ENCODE data around the gene OCEL1.

Gene OCEL1

DNA sequence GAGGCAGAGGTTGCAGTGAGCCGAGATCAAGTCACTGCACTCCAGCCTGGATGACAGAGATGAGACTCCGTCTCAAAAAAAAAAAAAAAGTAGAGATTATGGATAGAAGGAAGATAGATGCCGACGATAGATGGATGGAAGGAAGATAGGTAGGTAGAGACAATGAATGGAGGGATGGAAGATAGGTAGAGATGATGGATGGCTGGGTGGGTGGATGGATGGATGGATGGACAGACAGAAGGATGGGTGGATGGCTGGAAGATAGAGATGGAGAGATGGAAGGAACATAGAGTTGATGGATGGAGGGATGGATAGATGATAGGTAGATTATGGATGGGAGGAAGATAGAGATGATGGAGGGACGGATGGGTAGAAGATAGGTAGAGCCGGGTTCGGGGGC, 29.4 kb upstream of the OCEL1 start:
- no peaks in the 10 kb centered on the region for H3K4me1 ChIP-seq (ENCODE audit: control insufficient read depth, insufficient read depth, low read length)
- no peak overlapping the region for H3K4me3 ChIP-seq (ENCODE audit: low read depth, low read length)
- H3K9me3 ChIP-seq (ENCODE audit: control insufficient read depth, insufficient read depth, low read length): no peaks in the 10 kb centered on the region
- H3K27me3 ChIP-seq (ENCODE audit: control insufficient read depth, insufficient read depth, low read length): no peaks in the 10 kb centered on the region
- H3K36me3 ChIP-seq (ENCODE audit: control insufficient read depth, insufficient read depth, low read length): peaks cover 38% of the 10 kb centered on the region
- no peak overlapping the region for H3K9ac ChIP-seq (ENCODE audit: low read depth, low read length)

DNA sequence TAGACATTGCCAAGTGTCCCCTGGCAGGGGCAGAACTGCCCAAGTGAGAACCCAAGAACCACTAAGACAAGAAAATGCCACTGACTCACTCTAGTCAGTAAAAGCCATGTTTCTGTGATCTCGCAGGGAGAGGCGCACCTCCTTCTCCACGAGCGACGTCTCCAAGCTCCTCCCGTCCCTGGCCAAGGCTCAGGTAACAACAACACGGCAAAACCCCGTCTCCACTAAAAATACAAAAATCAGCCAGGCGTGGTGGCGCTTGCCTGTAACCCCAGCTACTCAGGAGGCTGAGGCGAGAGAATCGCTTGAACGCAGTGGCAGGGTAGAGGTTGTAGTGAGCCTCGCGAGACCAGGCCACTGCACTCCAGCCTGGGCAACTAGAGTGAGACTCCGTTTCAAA, 28.4 kb upstream of the OCEL1 start:
- H3K4me1 ChIP-seq (ENCODE audit: control insufficient read depth, insufficient read depth, low read length): no peaks in the 10 kb centered on the region
- no peaks in the 10 kb centered on the region for H3K27me3 ChIP-seq (ENCODE audit: control insufficient read depth, insufficient read depth, low read length)
- H3K4me3 ChIP-seq (ENCODE audit: low read depth, low read length): no peak overlapping the region
- H3K9me3 ChIP-seq (ENCODE audit: control insufficient read depth, insufficient read depth, low read length): no peaks in the 10 kb centered on the region
- H3K9ac ChIP-seq (ENCODE audit: low read depth, low read length): no peak overlapping the region
- H3K36me3 ChIP-seq (ENCODE audit: control insufficient read depth, insufficient read depth, low read length): peaks cover 45% of the 10 kb centered on the region

DNA sequence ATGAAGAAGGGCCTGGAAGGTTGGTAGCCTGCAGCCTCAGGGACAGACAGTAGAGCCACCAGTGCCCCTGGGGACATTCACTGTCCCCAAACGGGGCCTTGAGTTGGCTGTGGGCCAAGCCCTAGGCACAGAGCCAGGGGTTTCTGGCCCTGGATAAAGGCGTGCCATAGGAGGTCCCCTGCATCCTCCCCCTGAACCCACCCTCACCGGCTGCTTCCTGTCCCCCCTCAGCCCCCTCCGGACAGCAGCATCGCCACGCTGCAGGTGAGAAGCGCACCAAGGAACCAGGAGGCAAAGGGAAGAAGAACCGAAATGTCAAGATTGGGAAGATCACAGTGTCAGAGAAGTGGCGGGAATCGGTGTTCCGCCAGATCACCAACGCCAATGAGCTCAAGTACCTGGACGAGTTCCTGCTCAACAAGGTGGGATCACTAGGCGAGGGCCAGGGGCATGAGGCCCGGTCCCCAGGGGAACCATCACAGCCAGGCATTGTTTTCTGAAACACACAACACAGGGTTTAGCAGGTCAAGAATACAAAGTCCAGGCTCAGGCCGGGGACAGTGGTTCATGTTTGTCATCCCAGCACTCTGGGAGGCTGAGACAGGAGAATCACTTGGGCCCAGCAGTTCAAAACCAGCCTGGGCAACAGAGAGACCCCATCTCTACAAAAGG, 25.5 kb upstream of the OCEL1 start:
- no peaks in the 10 kb centered on the region for H3K27me3 ChIP-seq (ENCODE audit: control insufficient read depth, insufficient read depth, low read length)
- H3K9ac ChIP-seq (ENCODE audit: low read depth, low read length): no peak overlapping the region
- H3K36me3 ChIP-seq (ENCODE audit: control insufficient read depth, insufficient read depth, low read length): peaks cover 30% of the 10 kb centered on the region
- H3K9me3 ChIP-seq (ENCODE audit: control insufficient read depth, insufficient read depth, low read length): no peaks in the 10 kb centered on the region
- H3K4me3 ChIP-seq (ENCODE audit: low read depth, low read length): no peak overlapping the region
- no peaks in the 10 kb centered on the region for H3K4me1 ChIP-seq (ENCODE audit: control insufficient read depth, insufficient read depth, low read length)

GRCh38 chr19:17202249-17202648, 23.8 kb upstream of the OCEL1 start:
- Histone ChIP-seq H3K9ac (ENCODE audit: low read depth, low read length) (no peak overlapping the region), H3K27me3 (ENCODE audit: control insufficient read depth, insufficient read depth, low read length) (no peaks in the 10 kb centered on the region), H3K9me3 (ENCODE audit: control insufficient read depth, insufficient read depth, low read length) (no peaks in the 10 kb centered on the region), H3K4me3 (ENCODE audit: low read depth, low read length) (no peak overlapping the region), H3K4me1 (ENCODE audit: control insufficient read depth, insufficient read depth, low read length) (no peaks in the 10 kb centered on the region), H3K36me3 (ENCODE audit: control insufficient read depth, insufficient read depth, low read length) (peaks cover 40% of the 10 kb centered on the region)

- no peaks in the 10 kb centered on the region for H3K9me3 ChIP-seq (ENCODE audit: control insufficient read depth, insufficient read depth, low read length)
- peaks cover 38% of the 10 kb centered on the region for H3K36me3 ChIP-seq (ENCODE audit: control insufficient read depth, insufficient read depth, low read length)
- H3K9ac ChIP-seq (ENCODE audit: low read depth, low read length): no peak overlapping the region
These were observed 23.3 kb upstream of the OCEL1 start for GRCh38 chr19:17202713-17203112.

GRCh38 chr19:17205237-17206140, 20.5 kb upstream of the OCEL1 start:
- Histone ChIP-seq H3K4me1 (ENCODE audit: control insufficient read depth, insufficient read depth, low read length) (no peaks in the 10 kb centered on the region), H3K27me3 (ENCODE audit: control insufficient read depth, insufficient read depth, low read length) (no peaks in the 10 kb centered on the region), H3K4me3 (ENCODE audit: low read depth, low read length) (no peak overlapping the region), H3K9me3 (ENCODE audit: control insufficient read depth, insufficient read depth, low read length) (no peaks in the 10 kb centered on the region), H3K36me3 (ENCODE audit: control insufficient read depth, insufficient read depth, low read length) (peaks cover 38% of the 10 kb centered on the region), H3K9ac (ENCODE audit: low read depth, low read length) (no peak overlapping the region)

More at GRCh38 chr19:17202713-17203112, 23.3 kb upstream of the OCEL1 start:
- H3K4me1 ChIP-seq (ENCODE audit: control insufficient read depth, insufficient read depth, low read length): no peaks in the 10 kb centered on the region
- H3K4me3 ChIP-seq (ENCODE audit: low read depth, low read length): no peak overlapping the region
- no peaks in the 10 kb centered on the region for H3K27me3 ChIP-seq (ENCODE audit: control insufficient read depth, insufficient read depth, low read length)

GRCh38 chr19:17206736-17207581, 19.1 kb upstream of the OCEL1 start:
- H3K9me3 ChIP-seq (ENCODE audit: control insufficient read depth, insufficient read depth, low read length): no peaks in the 10 kb centered on the region
- no peak overlapping the region for H3K4me3 ChIP-seq (ENCODE audit: low read depth, low read length)
- H3K27me3 ChIP-seq (ENCODE audit: control insufficient read depth, insufficient read depth, low read length): no peaks in the 10 kb centered on the region
- H3K36me3 ChIP-seq (ENCODE audit: control insufficient read depth, insufficient read depth, low read length): peaks cover 28% of the 10 kb centered on the region
- no peaks in the 10 kb centered on the region for H3K4me1 ChIP-seq (ENCODE audit: control insufficient read depth, insufficient read depth, low read length)
- H3K9ac ChIP-seq (ENCODE audit: low read depth, low read length): no peak overlapping the region

GRCh38 chr19:17209126-17210036, 16.6 kb upstream of the OCEL1 start:
- Histone ChIP-seq H3K9ac (ENCODE audit: low read depth, low read length) (no peak overlapping the region), H3K36me3 (ENCODE audit: control insufficient read depth, insufficient read depth, low read length) (peaks cover 25% of the 10 kb centered on the region), H3K9me3 (ENCODE audit: control insufficient read depth, insufficient read depth, low read length) (no peaks in the 10 kb centered on the region), H3K27me3 (ENCODE audit: control insufficient read depth, insufficient read depth, low read length) (no peaks in the 10 kb centered on the region), H3K4me3 (ENCODE audit: low read depth, low read length) (no peak overlapping the region), H3K4me1 (ENCODE audit: control insufficient read depth, insufficient read depth, low read length) (no peaks in the 10 kb centered on the region)

GRCh38 chr19:17210296-17210695, 15.7 kb upstream of the OCEL1 start:
- Histone ChIP-seq H3K4me1 (ENCODE audit: control insufficient read depth, insufficient read depth, low read length) (no peaks in the 10 kb centered on the region), H3K9me3 (ENCODE audit: control insufficient read depth, insufficient read depth, low read length) (no peaks in the 10 kb centered on the region), H3K36me3 (ENCODE audit: control insufficient read depth, insufficient read depth, low read length) (peaks cover 25% of the 10 kb centered on the region), H3K4me3 (ENCODE audit: low read depth, low read length) (no peak overlapping the region), H3K9ac (ENCODE audit: low read depth, low read length) (no peak overlapping the region), H3K27me3 (ENCODE audit: control insufficient read depth, insufficient read depth, low read length) (no peaks in the 10 kb centered on the region)

DNA sequence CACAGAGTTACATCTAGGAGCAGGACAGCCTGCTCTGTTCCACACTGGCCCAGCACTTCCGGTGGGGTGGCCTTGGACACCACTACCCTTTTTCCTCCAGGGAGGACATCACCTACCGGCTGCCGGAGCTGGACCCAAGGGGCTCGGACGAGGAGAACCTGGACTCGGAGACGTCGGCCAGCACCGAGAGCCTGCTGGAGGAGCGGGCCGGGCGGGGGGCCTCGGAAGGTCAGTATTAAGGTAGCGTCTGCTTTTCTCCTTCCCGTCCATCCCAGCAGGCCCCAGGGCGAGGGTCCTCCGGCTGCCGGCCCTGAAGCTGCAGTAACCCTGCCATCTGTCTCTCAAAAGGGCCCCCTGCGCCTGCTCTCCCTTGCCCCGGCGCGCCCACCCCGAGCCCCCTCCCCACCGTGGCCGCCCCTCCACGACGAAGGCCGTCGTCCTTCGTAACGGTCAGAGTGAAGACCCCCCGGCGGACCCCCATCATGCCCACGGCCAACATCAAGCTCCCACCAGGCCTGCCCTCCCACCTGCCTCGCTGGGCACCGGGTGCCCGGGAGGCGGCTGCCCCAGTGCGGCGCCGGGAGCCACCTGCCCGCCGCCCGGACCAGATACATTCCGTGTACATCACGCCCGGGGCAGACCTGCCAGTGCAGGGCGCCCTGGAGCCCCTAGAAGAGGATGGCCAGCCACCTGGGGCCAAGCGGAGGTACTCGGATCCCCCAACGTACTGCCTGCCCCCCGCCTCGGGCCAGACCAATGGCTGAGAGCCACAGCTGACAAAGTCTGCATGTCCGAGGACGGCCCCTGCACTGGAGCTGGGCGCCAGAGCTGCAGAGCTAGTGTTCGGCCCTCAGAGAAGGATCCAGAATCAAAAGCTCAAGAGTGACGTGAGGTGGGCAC, 14.2 kb upstream of the OCEL1 start:
- Histone ChIP-seq H3K9ac (ENCODE audit: low read depth, low read length) (no peak overlapping the region), H3K4me1 (ENCODE audit: control insufficient read depth, insufficient read depth, low read length) (no peaks in the 10 kb centered on the region), H3K4me3 (ENCODE audit: low read depth, low read length) (no peak overlapping the region), H3K27me3 (ENCODE audit: control insufficient read depth, insufficient read depth, low read length) (no peaks in the 10 kb centered on the region), H3K9me3 (ENCODE audit: control insufficient read depth, insufficient read depth, low read length) (no peaks in the 10 kb centered on the region), H3K36me3 (ENCODE audit: control insufficient read depth, insufficient read depth, low read length) (peaks cover 14% of the 10 kb centered on the region)
